Measurements from ENCODE around the gene B3GALNT2.
"Not testable (repeated sequence)": the region's sequence is repeated elsewhere in the genome, so short reads cannot be mapped to it uniquely, and the experiment has no call there.

Gene B3GALNT2

DNA sequence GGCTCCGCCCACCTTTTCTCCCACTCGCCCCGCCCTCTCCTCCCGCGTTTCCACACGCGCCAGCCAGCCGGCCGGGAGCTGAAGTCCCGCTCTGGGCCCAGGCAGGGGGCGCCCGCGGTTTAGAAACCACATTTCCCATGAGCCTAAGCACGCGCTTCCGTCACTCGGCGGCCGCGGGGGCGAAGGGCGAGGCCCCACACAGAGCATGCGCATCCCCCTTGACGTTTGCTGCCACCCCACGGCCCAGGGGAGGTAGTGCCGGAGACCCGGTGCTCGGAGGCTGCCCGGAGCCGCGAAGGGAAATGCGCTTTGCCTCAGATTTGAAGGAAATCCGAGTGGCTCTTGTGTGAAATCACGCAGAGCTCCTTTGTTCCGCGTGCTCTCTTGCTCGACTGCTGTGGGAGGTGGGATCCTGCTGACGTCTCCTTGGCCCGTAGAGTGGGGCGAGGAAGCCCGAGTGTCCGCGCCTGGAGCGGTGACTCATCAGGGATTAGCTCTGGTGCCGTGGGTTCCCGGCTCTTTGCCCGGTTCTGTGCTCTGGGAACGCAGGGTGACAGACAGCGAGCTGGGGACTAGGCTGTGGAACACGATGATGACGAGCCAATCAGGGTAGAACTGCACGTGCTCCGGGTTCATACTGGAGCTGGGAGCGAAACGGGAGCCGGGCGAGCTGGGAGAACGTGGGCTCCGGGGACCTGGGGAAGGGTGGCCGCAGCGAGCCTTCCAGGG, 406 bp upstream of the B3GALNT2 start:
- DNase-seq (ENCODE audit: extremely low spot score, insufficient read length, low read depth), result peak; percentile 93
- peak; percentile 93 for FAIRE-seq

DNA sequence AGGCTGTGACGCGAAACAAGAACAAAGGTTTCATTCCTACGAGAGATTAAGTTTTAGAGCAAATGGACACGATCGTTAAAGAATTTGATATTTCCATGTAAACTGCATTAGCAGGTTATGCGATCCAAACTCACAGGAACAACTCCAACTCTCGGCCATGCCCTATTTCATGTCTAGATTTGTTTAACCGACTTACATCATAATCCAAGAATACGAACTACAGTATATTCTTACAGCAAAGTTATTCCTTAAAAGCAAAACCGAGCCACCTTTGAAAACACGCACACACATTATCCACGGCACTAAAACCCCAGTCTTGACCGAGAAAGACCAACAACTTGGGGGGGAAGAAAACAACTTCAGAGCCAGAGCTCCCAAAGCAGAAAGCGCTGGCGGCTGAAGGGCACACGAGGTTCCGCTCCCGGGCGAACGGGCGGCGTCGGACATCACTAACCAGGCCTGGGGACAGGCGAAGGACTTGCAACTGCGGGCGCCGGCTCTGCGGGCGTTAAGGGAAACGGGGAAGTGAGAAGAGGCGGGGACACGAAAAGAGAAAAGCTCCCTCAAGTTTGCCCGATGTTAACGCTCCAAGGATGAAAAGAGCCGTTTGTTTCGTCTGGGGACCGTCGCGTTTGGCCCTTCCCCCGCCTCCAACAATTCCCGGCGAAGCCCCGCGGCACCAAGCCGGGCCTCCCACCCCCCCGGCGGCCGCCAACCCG, 690 bp downstream of the B3GALNT2 start:
- FAIRE-seq (peak; percentile 51), DNase-seq (ENCODE audit: extremely low spot score, insufficient read length, low read depth) (peak; percentile 11)

DNA sequence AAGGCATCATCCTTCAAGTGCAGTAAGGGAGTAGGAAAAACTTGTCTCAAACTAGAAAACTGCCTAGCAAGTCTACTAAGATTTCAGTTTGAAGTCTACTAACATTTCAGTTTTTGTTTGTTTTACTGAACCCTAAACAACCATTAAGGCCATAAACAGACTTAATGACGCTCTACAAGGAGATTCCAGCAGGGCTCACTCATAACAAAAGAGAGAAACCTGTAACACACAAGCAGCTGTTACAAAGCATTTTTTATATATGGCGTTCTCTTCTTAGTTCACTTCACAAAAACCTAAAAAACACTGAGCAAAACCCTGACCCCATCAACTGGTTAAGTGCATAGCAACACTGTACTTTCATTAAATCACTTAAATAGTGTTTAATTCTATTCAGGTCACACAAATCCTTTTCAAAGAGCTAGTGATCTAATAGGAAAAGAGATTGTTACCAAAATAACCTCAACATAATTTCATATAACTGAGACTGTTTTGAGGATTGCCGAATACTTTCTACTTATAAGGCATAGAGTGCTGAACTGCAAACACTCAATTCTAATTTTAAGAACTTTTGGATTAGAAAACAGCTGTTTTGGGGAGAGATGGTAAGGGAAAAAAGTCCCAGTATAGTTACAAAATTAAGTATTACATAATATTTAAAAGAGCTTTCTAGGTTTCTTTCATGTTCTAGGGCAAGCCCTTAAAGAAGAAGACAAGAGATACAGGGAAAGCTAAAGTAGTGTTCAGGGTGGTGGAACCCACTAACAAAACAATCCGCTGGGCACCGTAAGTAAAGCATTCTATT, 1.4 kb downstream of the B3GALNT2 start:
- DNase-seq (ENCODE audit: extremely low spot score, insufficient read length, low read depth) (no peak), FAIRE-seq (no peak)

DNA sequence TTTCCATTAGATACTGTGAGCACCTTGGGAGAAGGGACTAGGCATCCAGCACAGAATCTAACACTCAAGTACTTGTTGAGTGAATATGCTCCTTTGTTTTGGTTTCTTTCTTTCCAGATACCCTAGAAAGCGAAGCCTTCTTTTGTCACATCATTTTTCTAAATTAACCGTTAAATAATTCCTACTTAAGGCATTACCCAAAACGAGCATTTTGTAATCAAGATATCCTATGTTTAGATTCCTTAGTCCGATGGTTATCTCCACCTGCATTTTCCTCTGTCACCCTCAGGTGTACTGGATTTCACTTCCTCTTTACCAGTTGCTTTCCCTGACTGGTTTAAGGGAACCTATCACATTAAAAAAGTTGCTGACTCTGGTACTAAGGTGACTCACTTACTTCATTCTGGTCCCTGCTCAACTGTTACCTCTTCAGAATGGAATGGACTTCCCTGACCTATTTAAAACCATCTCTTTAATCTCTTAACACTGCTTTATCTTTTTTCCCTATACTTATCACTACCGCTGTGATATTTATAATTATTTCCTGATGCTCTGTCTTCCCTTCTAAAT, 3.2 kb downstream of the B3GALNT2 start:
- DNase-seq (ENCODE audit: extremely low spot score, insufficient read length, low read depth) (no peak), FAIRE-seq (no peak)

DNA sequence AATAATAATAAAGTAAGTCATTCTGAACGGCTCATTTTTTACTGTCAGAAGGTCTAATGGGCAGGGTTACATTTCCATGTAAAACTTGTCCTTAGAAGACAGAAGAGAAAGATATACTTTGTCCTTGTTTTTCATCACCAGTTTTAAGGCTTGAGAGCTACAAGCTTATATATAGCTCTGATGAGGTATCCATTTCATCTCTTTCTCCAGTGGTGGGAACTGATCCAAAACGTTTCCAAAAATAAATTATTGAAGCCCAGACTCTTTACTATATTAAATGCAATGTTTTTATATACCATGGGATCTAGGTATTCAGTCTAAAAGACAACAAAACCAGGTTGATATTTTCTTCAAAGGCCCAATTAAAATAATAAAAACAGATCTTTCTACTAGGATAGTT, 8.7 kb downstream of the B3GALNT2 start:
- FAIRE-seq, result no peak

DNA sequence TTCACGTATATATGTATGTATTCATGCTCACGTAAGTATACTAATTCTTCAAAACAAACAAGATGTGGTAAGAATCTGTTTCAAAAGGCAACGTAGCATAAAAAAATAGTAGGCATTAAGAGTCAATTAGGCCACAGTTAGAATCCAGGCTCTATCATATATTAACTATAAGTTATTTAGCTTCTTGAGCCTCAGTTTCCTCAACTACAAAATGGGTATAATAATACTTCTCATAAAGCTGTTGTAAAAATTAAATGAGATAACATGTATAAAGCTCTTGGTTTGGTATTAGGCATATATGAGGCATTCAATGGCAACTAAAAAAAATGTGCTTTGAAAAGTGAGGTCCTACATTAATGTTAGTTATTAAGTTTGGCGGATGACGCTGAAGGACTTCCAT, 9.2 kb downstream of the B3GALNT2 start:
- FAIRE-seq (no peak), DNase-seq (ENCODE audit: extremely low spot score, insufficient read length, low read depth) (no peak)

More for the DNA sequence above, 8.7 kb downstream of the B3GALNT2 start:
- DNase-seq (ENCODE audit: extremely low spot score, insufficient read length, low read depth), result no peak

DNA sequence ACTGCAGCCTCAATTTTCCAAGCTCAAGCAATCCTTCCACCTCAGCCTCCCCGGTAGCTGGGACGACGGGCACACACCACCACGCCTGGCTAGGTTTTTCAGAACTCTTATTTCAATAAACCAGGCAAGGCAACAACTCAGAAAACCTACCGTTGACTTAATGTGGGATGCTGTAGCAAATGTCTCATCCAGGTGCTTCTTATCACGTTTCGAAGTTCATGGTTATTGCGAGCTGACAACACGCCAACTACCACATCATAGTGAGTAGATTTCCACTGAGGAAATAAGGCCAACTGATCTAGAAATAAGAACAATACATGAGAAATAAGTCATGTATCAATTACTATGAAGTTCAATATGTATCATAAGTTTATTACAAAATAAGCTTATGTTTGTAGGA, 9.7 kb downstream of the B3GALNT2 start:
- FAIRE-seq, result no peak
- no peak for DNase-seq (ENCODE audit: extremely low spot score, insufficient read length, low read depth)

DNA sequence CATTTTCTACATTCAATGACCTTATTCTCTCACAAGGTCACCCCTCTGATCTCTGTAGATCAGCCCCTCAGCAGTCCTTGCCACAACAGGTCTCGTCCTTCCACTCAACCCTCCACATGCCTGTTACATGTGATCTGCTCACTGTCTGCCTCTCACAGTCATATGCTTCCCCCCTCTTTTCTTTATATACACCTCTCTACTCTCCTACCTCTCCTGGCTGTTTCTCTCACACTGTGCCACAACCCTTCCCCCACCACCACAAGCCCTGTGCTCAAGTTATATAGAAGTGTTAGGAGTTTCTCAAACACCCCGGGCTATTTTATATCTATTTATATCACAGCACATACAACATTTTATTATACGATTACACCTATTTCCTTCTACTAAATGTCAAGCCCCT, 12.6 kb downstream of the B3GALNT2 start:
- DNase-seq (ENCODE audit: extremely low spot score, insufficient read length, low read depth) (no peak), FAIRE-seq (no peak)

DNA sequence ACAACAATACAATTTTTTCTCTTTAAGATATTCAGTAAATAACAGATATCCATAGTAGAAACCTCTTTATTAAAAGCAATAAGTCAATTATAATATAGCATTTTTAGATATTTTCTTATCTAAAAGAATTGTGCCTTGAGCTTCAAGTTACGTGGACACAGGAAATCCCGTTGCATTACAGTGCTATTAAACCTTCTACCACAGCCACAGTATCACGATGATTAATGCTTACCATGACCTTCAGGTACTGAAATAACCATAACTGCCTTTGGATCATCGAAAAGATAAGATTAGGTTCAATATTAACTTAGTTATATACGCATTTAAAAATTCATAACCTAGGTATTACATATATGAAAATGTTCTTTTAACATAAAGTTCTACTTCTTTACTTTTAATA, 17.9 kb downstream of the B3GALNT2 start:
- FAIRE-seq (no peak), DNase-seq (ENCODE audit: extremely low spot score, insufficient read length, low read depth) (no peak)

DNA sequence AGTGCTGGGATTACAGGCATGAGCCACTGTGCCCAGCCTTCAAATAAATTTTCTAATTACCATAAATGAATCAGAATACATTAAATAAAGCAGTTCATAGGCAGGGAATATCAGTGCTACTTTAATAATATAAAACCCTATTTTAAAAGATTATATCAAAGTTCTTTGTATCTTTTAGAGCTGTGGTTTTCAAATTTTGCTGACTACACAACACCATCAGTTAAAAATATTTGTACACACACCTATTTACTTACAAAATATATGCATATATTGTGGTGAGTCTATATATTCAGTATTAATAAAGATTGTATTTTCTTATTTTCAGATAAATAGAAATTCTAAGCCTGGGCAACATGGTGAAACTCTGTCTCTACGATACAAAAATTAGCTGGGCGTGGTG, 18.7 kb downstream of the B3GALNT2 start:
- no peak for DNase-seq (ENCODE audit: extremely low spot score, insufficient read length, low read depth)
- FAIRE-seq, result no peak

DNA sequence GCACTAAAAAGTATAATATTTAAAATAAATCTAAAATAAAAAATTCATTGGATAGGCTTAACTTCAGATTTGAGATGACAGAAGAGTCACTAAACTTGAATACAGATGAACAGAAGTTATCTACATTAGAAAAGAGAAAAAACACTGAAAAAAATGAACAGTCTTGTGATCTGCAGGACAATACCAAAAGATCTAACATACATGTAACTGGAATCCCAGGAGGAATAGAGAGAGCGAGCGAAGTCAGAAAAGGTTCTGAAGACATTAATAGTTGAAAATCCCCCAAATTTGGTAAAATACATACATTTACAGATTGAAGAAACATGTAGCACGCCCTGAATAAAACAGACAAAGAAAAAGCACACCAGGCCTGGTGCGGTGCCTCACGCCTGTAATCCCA, 21.2 kb downstream of the B3GALNT2 start:
- no peak for FAIRE-seq

DNA sequence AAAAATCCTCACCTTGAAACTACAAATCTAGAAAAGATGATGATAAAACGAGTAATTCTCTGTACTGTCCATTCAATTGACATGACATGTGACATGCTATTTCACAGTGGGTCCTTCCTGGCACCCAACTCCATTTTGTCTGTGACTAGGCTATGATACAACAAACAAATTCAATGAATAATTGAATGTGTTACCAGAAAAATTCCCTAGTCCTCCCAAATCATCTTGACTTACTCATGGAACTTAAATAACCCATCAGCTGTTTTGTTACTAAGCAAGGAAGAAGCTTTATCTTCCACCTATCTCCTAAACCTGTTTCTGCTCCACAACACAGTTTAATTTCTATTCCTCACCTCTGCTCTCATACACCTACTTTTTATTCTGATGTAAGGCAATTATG, 30.4 kb downstream of the B3GALNT2 start:
- FAIRE-seq (no peak), DNase-seq (ENCODE audit: extremely low spot score, insufficient read length, low read depth) (no peak)

More for the DNA sequence above, 21.2 kb downstream of the B3GALNT2 start:
- no peak for DNase-seq (ENCODE audit: extremely low spot score, insufficient read length, low read depth)

DNA sequence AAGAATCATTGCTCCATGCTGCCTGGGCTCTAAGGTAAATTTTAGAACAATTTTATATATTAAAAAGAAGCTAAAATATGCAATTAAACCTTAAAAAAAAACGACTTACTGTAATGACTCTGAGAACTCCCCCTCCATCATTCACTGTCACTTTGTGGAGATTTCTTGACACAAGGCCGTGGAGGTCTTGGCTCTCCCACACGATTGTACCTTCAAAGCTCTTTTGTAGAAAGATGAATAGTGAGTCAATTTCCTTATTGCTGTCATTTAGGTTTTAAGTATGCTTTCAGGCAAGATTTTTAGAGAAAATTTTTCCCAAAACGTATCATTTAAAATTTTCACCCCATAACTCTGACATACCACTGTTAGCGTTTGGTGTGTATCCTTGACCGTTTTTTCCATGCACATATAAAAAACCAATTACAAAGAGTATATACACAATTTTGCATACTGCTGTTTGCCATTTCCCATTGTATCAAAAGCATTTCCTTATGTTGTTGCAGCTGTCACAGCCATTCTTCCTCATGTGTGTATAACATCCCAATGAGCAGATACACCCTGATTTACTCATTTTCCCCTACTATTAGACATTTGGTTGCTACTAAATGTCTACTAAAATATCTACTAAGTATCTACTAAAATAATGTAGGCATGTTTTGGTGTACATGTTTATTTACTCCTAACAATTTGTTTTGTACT, 33.4 kb downstream of the B3GALNT2 start:
- FAIRE-seq (no peak), DNase-seq (ENCODE audit: extremely low spot score, insufficient read length, low read depth) (no peak)

DNA sequence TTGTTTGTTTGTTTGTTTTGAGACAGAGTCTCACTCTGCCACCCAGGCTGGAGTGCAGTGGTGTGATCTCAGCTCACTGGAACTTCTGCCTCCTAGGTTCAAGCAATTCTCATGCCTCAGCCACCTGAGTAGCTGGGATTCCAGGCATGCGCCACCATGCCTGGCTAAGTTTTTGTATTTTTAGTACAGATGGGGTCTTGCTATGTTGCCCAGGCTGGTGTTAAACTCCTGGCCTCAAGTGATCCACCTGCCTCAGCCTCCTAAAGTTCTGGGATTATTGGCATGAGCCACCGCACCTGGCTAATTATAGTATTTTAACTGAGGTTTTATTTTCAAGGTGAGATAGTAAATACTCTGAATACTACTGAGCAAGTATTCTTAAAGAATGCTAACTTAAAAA, 34.4 kb downstream of the B3GALNT2 start:
- DNase-seq (ENCODE audit: extremely low spot score, insufficient read length, low read depth); FAIRE-seq: not testable (repeated sequence)

DNA sequence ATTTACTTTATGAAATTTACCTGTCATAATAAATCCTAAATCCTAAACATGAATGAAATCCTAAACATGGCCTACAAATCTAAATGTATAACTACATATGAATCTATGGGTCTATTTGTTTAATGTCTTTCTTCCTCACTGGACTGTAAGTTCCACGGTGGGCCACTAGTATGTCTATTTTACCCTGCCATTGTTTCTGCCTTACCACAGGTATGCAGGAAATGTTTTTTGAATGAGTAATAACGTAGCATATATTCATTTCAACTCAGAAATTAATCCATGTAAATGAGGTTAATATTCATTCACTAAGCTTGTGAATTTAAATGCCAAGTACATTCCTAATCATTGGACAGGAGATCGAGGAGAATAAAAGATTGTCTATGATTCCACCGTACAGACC, 35.3 kb downstream of the B3GALNT2 start:
- DNase-seq (ENCODE audit: extremely low spot score, insufficient read length, low read depth) (no peak), FAIRE-seq (no peak)

DNA sequence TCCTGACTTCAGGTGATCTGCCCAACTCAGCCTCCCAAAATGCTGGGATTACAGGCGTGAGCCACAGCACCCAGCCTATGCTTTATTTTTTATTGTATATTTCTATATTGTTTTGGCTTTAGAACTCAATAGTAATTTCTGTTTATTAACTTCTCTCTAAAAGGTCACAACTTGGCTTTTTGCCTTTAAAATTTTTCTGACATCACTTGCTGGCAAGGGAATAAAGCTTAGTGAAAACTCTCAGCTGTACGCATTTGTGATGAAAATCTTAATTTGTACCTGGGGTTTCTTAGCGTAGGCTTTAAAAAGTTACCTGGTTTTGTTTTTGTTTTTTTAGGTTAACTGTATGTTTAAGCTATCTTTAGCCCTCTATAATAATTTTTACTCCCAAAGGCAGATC, 36.2 kb downstream of the B3GALNT2 start:
- DNase-seq (ENCODE audit: extremely low spot score, insufficient read length, low read depth) (no peak), FAIRE-seq (no peak)

DNA sequence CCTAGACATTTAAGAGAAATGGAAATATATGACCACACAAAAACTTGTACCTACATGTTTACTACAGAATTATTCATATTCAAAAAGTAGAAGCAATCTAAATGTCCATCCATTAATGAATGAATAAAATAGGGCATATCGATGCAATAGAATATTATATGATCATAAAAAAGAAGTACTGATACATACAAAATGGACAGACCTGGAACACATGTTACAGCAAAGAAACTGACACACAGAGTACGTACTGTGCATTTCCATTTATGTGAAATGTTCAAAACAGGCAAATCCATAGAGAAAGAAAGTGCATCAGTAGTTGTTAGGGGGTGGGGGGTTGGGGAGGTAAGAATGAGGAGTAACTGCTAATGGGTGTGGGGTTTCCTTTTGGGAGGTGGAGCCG, 39.2 kb downstream of the B3GALNT2 start:
- no peak for DNase-seq (ENCODE audit: extremely low spot score, insufficient read length, low read depth)
- FAIRE-seq, result no peak

DNA sequence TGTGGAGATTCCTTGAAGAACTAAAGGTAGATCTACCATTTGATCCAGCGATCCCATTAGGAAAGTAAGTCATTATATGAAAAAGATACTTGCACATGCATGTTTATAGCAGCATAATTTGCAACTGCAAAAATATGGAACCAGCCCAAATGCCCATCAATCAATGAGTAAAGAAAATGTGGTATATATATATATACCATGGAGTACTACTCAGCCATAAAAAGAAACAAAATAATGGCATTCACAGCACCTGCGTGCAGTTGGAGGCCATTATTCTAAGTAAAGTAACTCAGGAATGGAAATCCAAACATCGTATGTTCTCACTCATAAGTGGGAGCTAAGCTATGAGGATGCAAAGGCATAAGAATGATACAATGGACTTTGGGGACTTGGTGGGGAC, 41.4 kb downstream of the B3GALNT2 start:
- not testable (repeated sequence) for FAIRE-seq

DNA sequence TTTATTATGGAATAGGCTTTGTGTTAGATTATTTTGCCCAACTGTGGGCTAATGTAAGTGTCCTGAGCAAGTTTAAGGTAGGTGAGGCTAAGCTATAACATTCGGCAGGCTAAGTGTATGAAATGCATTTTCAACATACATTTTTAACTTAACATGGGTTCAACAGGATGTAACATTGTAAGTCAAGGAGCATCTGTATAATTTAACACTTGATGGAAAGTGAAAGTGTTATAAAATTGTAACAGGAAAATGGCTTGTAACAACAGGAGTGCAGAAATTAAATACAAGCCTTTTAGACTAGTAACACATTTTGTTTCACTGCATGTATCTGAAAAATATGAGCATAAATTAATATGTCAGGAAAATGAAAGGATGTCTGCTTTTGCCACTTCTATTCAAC, 42.3 kb downstream of the B3GALNT2 start:
- FAIRE-seq (no peak), DNase-seq (ENCODE audit: extremely low spot score, insufficient read length, low read depth) (no peak)

More for the DNA sequence above, 41.4 kb downstream of the B3GALNT2 start:
- not testable (repeated sequence) for DNase-seq (ENCODE audit: extremely low spot score, insufficient read length, low read depth)

DNA sequence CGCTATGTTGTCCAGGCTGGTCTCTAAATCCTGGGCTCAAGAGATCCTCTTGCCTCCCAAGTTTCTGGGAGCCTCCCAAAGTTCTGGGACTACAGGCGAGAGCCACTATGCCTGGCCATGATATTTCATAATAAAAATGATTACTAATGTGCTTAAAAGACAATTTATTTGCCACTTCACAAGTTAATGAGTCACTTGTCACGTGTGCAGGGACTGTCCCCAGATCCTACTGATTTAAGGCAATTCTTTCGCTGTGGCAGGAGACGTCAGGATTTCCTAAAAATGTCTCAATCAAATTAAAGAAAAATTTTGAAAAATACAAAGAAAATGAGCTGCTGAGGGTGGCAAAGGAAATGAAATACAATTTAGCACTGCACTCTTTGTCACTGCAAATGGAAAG, 43.5 kb downstream of the B3GALNT2 start:
- no peak for DNase-seq (ENCODE audit: extremely low spot score, insufficient read length, low read depth)
- no peak for FAIRE-seq
